K562 (cell line): ENCODE data around the gene CYP11A1. TPM values are rescaled to one million over a fixed set of nuclear protein-coding genes. Genes with fewer than 3 reads are reported as not detected.
A peak's percentile ranks its signal among the peaks of the same experiment; 100 is the strongest.

Source experiments
- ATAC-seq: fragments of 200-7000 bp; cut with Tn5 transposase; 3 replicates; pipeline ENCODE4 v1.9.1; 2020; ENCODE audit warnings: moderate library complexity
- BruUV-seq: library from RNA; stranded (reverse); fragments of 400-500 nt; replicated peaks from 2 replicates; lab custom pipeline; 2021; lab: Mats Ljungman, UMichigan
- CTCF ChIA-PET: fragments of 300-600 bp; formaldehyde crosslinking; extraction: SDS; loops from one replicate; lab custom pipeline; 2021; ENCODE audit warnings: low intra/inter-chr PET ratio; lab: Yijun Ruan, JAX
- POLR2A ChIA-PET: fragments of 300-600, 350-650 bp; sonication (Branson Sonifier 250); formaldehyde crosslinking; extraction: SDS; loops from one replicate; lab custom pipeline; 2021; ENCODE audit warnings: antibody characterized with exemption, inconsistent platforms; lab: Yijun Ruan, JAX
- DNase-seq, 4 experiments: peaks; one replicate each; pipeline versions ENCODE4 v3.0.0 to v3.0.0-alpha.2; 2011 to 2018; ENCODE audit warnings: low spot score in 3 of 4, mixed read lengths in 3 of 4; ENCODE audit errors: extremely low read depth in 1 of 4
- FAIRE-seq: peaks from 2 replicates; lab custom pipeline; 2011; peaks lifted over from hg19 to GRCh38; lab: Jason Lieb, UNC
- H2AFZ ChIP-seq: 2 replicates; pipeline ENCODE4 v1.6.0; 2011; ENCODE audit warnings: low read depth, low read length, control low read depth, inconsistent platforms
- H3K27ac ChIP-seq: fragments of 200-600 bp; 3 replicates; pipeline ENCODE4 v1.8.0; 2011; ENCODE audit warnings: low read depth, mild to moderate bottlenecking, control low read depth, inconsistent platforms, low read length, moderate library complexity, mixed read lengths; ENCODE audit errors: extremely low read depth
- H3K27me3 ChIP-seq, 2 experiments: fragments of 300-600 bp in 1 of 2; 2 replicates in 1 of 2; 3 replicates in 1 of 2; pipeline versions ENCODE4 v1.6.0 to v1.8.0; 2011; ENCODE audit warnings: inconsistent platforms in 2 of 2, low read length in 2 of 2, mild to moderate bottlenecking in 1 of 2, mixed read lengths in 1 of 2, moderate library complexity in 1 of 2; ENCODE audit not compliant: control insufficient read depth in 2 of 2, insufficient read depth in 2 of 2
- H3K36me3 ChIP-seq: fragments of 300-600 bp; 3 replicates; pipeline ENCODE4 v1.8.0; 2011; ENCODE audit warnings: mild to moderate bottlenecking, low read length, inconsistent platforms; ENCODE audit not compliant: control insufficient read depth, insufficient read depth
- H3K4me1 ChIP-seq, 2 experiments: fragments of 200-600 bp in 1 of 2; replicated peaks in 1 of 2; 2 replicates in 1 of 2; 3 replicates in 1 of 2; pipeline versions ENCODE4 v1.5.1 to v1.8.0; 2011; ENCODE audit warnings: inconsistent platforms in 2 of 2, low read length in 2 of 2, mild to moderate bottlenecking in 1 of 2, mixed read lengths in 1 of 2, moderate library complexity in 1 of 2; ENCODE audit not compliant: control insufficient read depth in 2 of 2, insufficient read depth in 2 of 2
- H3K4me2 ChIP-seq: 2 replicates; pipeline ENCODE4 v1.6.1; 2011; ENCODE audit warnings: low read length, control low read depth, inconsistent platforms, mixed read lengths; ENCODE audit not compliant: insufficient read depth
- H3K4me3 ChIP-seq: fragments of 200-600 bp; sonication (generic), shearing (Covaris generic); 2 replicates; pipeline ENCODE4 v1.5.1; 2016; ENCODE audit warnings: control low read depth, inconsistent platforms
- H3K79me2 ChIP-seq: fragments of 200-600 bp; 3 replicates; pipeline ENCODE4 v1.8.0; 2011; ENCODE audit warnings: low read length, inconsistent platforms; ENCODE audit not compliant: control insufficient read depth, insufficient read depth
- H3K9ac ChIP-seq, 2 experiments: 2 replicates each; pipeline versions ENCODE4 v1.6.0 to v1.6.1; 2011; ENCODE audit warnings: low read depth in 2 of 2, low read length in 2 of 2, control low read depth in 1 of 2, inconsistent platforms in 1 of 2, mild to moderate bottlenecking in 1 of 2, mixed read lengths in 1 of 2; ENCODE audit not compliant: insufficient read depth in 1 of 2
- H3K9me1 ChIP-seq: one replicate; pipeline ENCODE4 v1.6.0; 2011; ENCODE audit warnings: inconsistent platforms, mild to moderate bottlenecking, low read length, moderate library complexity; ENCODE audit not compliant: control insufficient read depth, insufficient read depth
- H3K9me3 ChIP-seq: replicated peaks from 2 replicates; pipeline ENCODE4 v1.5.1; 2011; ENCODE audit warnings: low read depth, low read length, inconsistent platforms; ENCODE audit not compliant: control insufficient read depth, insufficient read depth
- H4K20me1 ChIP-seq: replicated peaks from 2 replicates; pipeline ENCODE4 v1.6.1; 2011; ENCODE audit warnings: low read length, inconsistent platforms, mixed read lengths; ENCODE audit not compliant: control insufficient read depth, insufficient read depth
- ATF7 ChIP-seq: fragments of 450-650 bp; IDR thresholded peaks from 2 replicates; pipeline ENCODE4 v1.7.1; 2014; ENCODE audit warnings: mild to moderate bottlenecking, moderate library complexity
- CC2D1A ChIP-seq: fragments of 450-650 bp; IDR thresholded peaks from 2 replicates; pipeline ENCODE4 v1.6.1; 2017; ENCODE audit warnings: mild to moderate bottlenecking
- PCBP1 ChIP-seq: fragments of 200-400 bp; formaldehyde crosslinking; IDR thresholded peaks from 2 replicates; pipeline ENCODE4 v1.6.1; 2018; ENCODE audit warnings: mild to moderate bottlenecking, low read depth, low read length; ENCODE audit not compliant: poor library complexity, severe bottlenecking
- SMARCE1 ChIP-seq: fragments of 450-650 bp; IDR thresholded peaks from 2 replicates; pipeline ENCODE4 v1.7.1; 2016; ENCODE audit warnings: mild to moderate bottlenecking
- SPI1 ChIP-seq: IDR thresholded peaks from 2 replicates; pipeline ENCODE4 v1.6.1; 2011; ENCODE audit warnings: low read depth, low read length, control low read depth, borderline replicate concordance
- ZNF324 ChIP-seq: fragments of 250-450 bp; sonication (Bioruptor Pico); IDR thresholded peaks from 2 replicates; pipeline ENCODE4 v1.4.0; 2020; ENCODE audit warnings: mild to moderate bottlenecking
- WGBS: fragments of 100-300 bp; shearing (Covaris generic); methylation state at CpG from one replicate; pipeline ENCODE4 v1.1.6; 2016; ENCODE audit warnings: low coverage, mixed read lengths; ENCODE audit not compliant: insufficient coverage; ENCODE audit errors: missing lambda C conversion rate; 5-methylcytosine and 5-hydroxymethylcytosine counted together
- in situ Hi-C: fragments of 300-500 bp; cut with MboI; formaldehyde crosslinking; loops from 4 replicates; pipeline ENCODE4 v1.15.0; 2018; ENCODE audit warnings: inconsistent platforms, mixed read lengths
- intact Hi-C: fragments of 100-400 bp; cut with micrococcal nuclease; formaldehyde crosslinking; loops from 2 replicates; pipeline ENCODE4 v1.14.2; 2022
- polyA plus RNA-seq, 8 experiments: library from polyadenylated mRNA; depleted of rRNA in 4 of 8; stranded (reverse) in 5 of 8; unstranded in 3 of 8; fragments of >200 nt; fragmentation: Nextera tagmentation in 2 of 8; fragmentation: Illumina TruSeq in 1 of 8; extraction: Ambion mirVana in 2 of 8; extraction: Trizol in 1 of 8; gene quantifications; 2 replicates each; pipeline versions ENCODE4 v1.2.1 to v1.2.3, GENCODE V29; 2011 to 2014; ENCODE audit warnings: inconsistent platforms in 1 of 8, missing spikeins in 1 of 8
- total RNA-seq, 7 experiments: library from RNA; depleted of rRNA in 6 of 7; stranded (reverse); fragments of >200 nt in 6 of 7; fragmentation: Illumina TruSeq in 2 of 7; extraction: Trizol in 2 of 7; gene quantifications; 2 replicates each; pipeline versions ENCODE4 v1.2.1 to v1.2.3, GENCODE V29; 2011 to 2021; ENCODE audit warnings: low replicate concordance in 1 of 7

CYP11A1 gene
- total and polyA plus RNA-seq, 9 of the 15 experiments (the other 6 are each of a cell fraction or from before 2014, with no cell fraction given): 0.06 to 0.24 (median 0.10) TPM; not detected in 4

DNA sequence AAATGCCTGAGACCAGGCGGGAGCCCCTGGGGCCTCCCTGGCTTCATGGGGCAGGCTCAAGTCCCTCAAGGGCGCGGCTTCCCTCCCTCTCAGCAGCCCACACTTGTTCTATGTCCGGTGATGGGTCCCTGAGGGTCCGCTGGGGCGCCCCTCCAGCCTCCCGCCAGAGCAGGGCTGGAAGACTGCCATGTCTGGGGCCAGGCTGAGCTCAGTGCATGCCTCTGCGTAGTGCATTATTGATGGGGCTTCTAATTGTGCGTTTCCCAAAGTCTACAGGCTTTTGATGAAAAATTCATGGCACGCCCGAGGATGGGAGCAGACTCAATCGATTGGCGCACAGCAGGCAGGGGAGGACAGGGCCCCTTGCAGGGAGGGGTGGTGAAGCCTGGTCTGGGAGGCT, 51.3 kb downstream of the CYP11A1 start:
- CTCF ChIA-PET: no interaction called here
- Histone ChIP-seq H4K20me1 (no peaks in the 10 kb centered on the region), H3K4me2 (no peak overlapping the region), H3K9me3 (no peaks in the 10 kb centered on the region), H3K79me2 (no peaks in the 10 kb centered on the region), H3K27ac (no peak overlapping the region), H3K36me3 (no peaks in the 10 kb centered on the region), H2AFZ (no peak overlapping the region), H3K4me1 (peaks cover 24 to 33% of the 10 kb centered on the region in 2 experiments), H3K4me3 (no peak overlapping the region), H3K27me3 (no peaks in the 10 kb centered on the region), H3K9ac (no peak overlapping the region), H3K9me1 (no peaks in the 10 kb centered on the region)
- in situ Hi-C loops (no loop called here), intact Hi-C loops (no loop called here)
- ATAC-seq (no peak), FAIRE-seq (no peak), DNase-seq (no peak)
- no TSS peak for BruUV-seq
- POLR2A ChIA-PET: interaction anchor here (1.7 kb wide), 1 partner anchor 83 kb away, joined by 4 read pairs; no protein-coding TSS in a partner anchor
- WGBS: 43% methylated on average over 9 of the region's 13 CpGs
- TF ChIP-seq ZNF324 (no peak), PCBP1 (no peak)

DNA sequence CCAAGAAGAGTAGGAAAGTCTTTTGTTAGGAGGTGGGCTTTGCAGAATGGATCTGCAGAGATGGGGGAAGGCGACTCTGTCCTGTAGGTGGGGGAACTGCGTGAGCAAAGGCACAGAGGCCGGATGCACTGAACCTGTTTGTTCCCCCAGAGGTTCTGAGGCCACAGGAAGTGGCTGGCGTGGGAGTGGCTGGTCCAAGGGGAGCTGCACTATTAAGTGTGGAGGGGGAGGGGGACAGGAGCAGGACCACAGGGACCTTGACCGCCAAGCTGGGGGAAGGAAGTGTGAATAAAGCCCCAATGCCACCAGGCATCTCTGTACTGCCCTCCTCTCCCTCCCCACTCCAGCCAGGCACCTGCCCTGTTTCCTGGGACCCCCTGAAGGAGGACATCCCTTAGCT, 51.8 kb downstream of the CYP11A1 start:
- H3K4me1 ChIP-seq: peaks cover 28 to 33% of the 10 kb centered on the region in 2 experiments
- ATAC-seq: peak; percentile 29
- 8% methylated on average over 5 of the region's 5 CpGs for WGBS
- intact Hi-C loops (no loop called here), in situ Hi-C loops (no loop called here)
- 0 out of 4 replicates have a peak overlapping the region, but pooled peaks of 1 of the 2 experiments have one; percentile 65 for H3K9ac ChIP-seq
- no peaks in the 10 kb centered on the region for H3K9me1 ChIP-seq
- no peak overlapping the region for H3K4me3 ChIP-seq
- H3K36me3 ChIP-seq: no peaks in the 10 kb centered on the region
- BruUV-seq: no TSS peak
- FAIRE-seq: peak; percentile 84
- peak; percentile 53 to 69 (median 60) for DNase-seq
- peak overlapping the region; percentile 74 for H2AFZ ChIP-seq
- H3K79me2 ChIP-seq: no peaks in the 10 kb centered on the region
- POLR2A ChIA-PET: interaction anchor here (1.7 kb wide), 1 partner anchor 82 kb away, joined by 4 read pairs; no protein-coding TSS in a partner anchor
- CTCF ChIA-PET: no interaction called here
- peak overlapping the region; percentile 44 for H3K4me2 ChIP-seq
- H3K27me3 ChIP-seq: no peaks in the 10 kb centered on the region
- 0 out of 3 replicates have a peak overlapping the region, but pooled peaks have one; percentile 29 for H3K27ac ChIP-seq
- H3K9me3 ChIP-seq: no peaks in the 10 kb centered on the region
- no peaks in the 10 kb centered on the region for H4K20me1 ChIP-seq
- 0 out of 2 replicates have a peak, but pooled peaks have one; percentile 14 for TF ChIP-seq SMARCE1
- no peak for TF ChIP-seq ATF7
- no peak for TF ChIP-seq CC2D1A
- TF ChIP-seq SPI1: 0 out of 2 replicates have a peak, but pooled peaks have one; percentile 24
